Liver (tissue), 3 donors: Measurements from ENCODE around the gene FAM184B.

Source experiments
- CTCF ChIP-seq: fragments of 150-350 bp; IDR thresholded peaks from 2 replicates; pipeline ENCODE4 v1.5.1; 2017; ENCODE audit warnings: improper control_type of control experiment, low read depth, low read length; ENCODE audit not compliant: missing input control
- EGR1 ChIP-seq, 2 donors: IDR thresholded peaks; 2 replicates each; pipeline ENCODE4 v1.6.1; 2016 to 2018; ENCODE audit warnings: antibody characterized with exemption in 2 of 2, low read depth in 2 of 2
- GABPA ChIP-seq, 2 donors: IDR thresholded peaks in 1 of 2; conservative IDR thresholded peaks in 1 of 2; 2 replicates each; pipeline ENCODE4 v1.6.1; 2016; ENCODE audit warnings: antibody characterized with exemption in 2 of 2, mild to moderate bottlenecking in 1 of 2, moderate library complexity in 1 of 2
- HNF4A ChIP-seq, 2 donors: conservative IDR thresholded peaks; 2 replicates each; pipeline ENCODE4 v1.6.1; 2016; ENCODE audit warnings: antibody characterized with exemption in 2 of 2, mild to moderate bottlenecking in 2 of 2
- JUND ChIP-seq, 2 donors: IDR thresholded peaks; 2 replicates each; pipeline ENCODE4 v1.6.1; 2016; ENCODE audit warnings: antibody characterized with exemption in 2 of 2
- MAX ChIP-seq: IDR thresholded peaks from 2 replicates; pipeline ENCODE4 v1.6.1; 2016; ENCODE audit warnings: antibody characterized with exemption
- NR2F2 ChIP-seq: IDR thresholded peaks from 2 replicates; pipeline ENCODE4 v1.6.1; 2016; ENCODE audit warnings: antibody characterized with exemption
- RAD21 ChIP-seq, 2 donors: IDR thresholded peaks; 2 replicates each; pipeline ENCODE4 v1.6.1; 2016; ENCODE audit warnings: antibody characterized with exemption in 2 of 2, mild to moderate bottlenecking in 2 of 2
- REST ChIP-seq: IDR thresholded peaks from 2 replicates; pipeline ENCODE4 v1.6.1; 2016; ENCODE audit warnings: antibody characterized with exemption, mild to moderate bottlenecking
- RXRA ChIP-seq, 2 donors: IDR thresholded peaks; 2 replicates each; pipeline ENCODE4 v1.6.1; 2017 to 2018; ENCODE audit warnings: antibody characterized with exemption in 2 of 2, mild to moderate bottlenecking in 1 of 2
- SP1 ChIP-seq: IDR thresholded peaks from 2 replicates; pipeline ENCODE4 v1.6.1; 2018; ENCODE audit warnings: antibody characterized with exemption, mild to moderate bottlenecking
- TAF1 ChIP-seq: conservative IDR thresholded peaks from 2 replicates; pipeline ENCODE4 v1.6.1; 2016; ENCODE audit warnings: antibody characterized with exemption, mild to moderate bottlenecking
- YY1 ChIP-seq: IDR thresholded peaks from 2 replicates; pipeline ENCODE4 v1.6.1; 2016; ENCODE audit warnings: antibody characterized with exemption, mild to moderate bottlenecking
- ZBTB33 ChIP-seq: IDR thresholded peaks from 2 replicates; pipeline ENCODE4 v1.6.1; 2016; ENCODE audit warnings: antibody characterized with exemption
- donor health status: healthy.
- donor health status: healthy.

GRCh38 chr4:17812125-17812524, 30.7 kb upstream of the FAM184B start:
- TF ChIP-seq CTCF (no peak), REST (no peak), ZBTB33 (no peak), YY1 (no peak), RAD21 (IDR thresholded peaks at IDR 0.05) (no peak), SP1 (no peak), TAF1 (no peak), MAX (no peak), EGR1 (IDR thresholded peaks at IDR 0.05; ENCODE audit: low read depth in 2 of 2) (no peak), NR2F2 (no peak), GABPA (IDR thresholded peaks at IDR 0.05 in 1 of 2, conservative IDR thresholded peaks at IDR 0.05 in 1 of 2) (no peak), JUND (IDR thresholded peaks at IDR 0.05) (no peak), HNF4A (conservative IDR thresholded peaks at IDR 0.05) (no peak), RXRA (IDR thresholded peaks at IDR 0.05) (no peak)
